Skeletal muscle tissue (tissue), 4 donors: ENCODE data around the gene CUBN. TPM values are rescaled to one million over a fixed set of nuclear protein-coding genes. Genes with fewer than 3 reads are reported as not detected.

Source experiments
- H3K27ac ChIP-seq: one replicate; pipeline ENCODE4 v1.7.0; 2013; ENCODE audit warnings: mild to moderate bottlenecking, low read depth, low read length, inconsistent platforms
- H3K27me3 ChIP-seq, 3 donors: one replicate each; pipeline ENCODE4 v1.7.0; 2013; ENCODE audit warnings: low read length in 3 of 3; ENCODE audit not compliant: control insufficient read depth in 3 of 3, insufficient read depth in 3 of 3
- H3K36me3 ChIP-seq, 3 donors: one replicate each; pipeline ENCODE4 v1.7.0; 2013; ENCODE audit warnings: low read length in 3 of 3; ENCODE audit not compliant: control insufficient read depth in 3 of 3, insufficient read depth in 3 of 3
- H3K4me1 ChIP-seq, 3 donors: one replicate each; pipeline ENCODE4 v1.7.0; 2013; ENCODE audit warnings: low read length in 3 of 3, mild to moderate bottlenecking in 3 of 3; ENCODE audit not compliant: control insufficient read depth in 3 of 3, insufficient read depth in 3 of 3
- H3K4me3 ChIP-seq, 3 donors: one replicate each; pipeline ENCODE4 v1.7.0; 2013; ENCODE audit warnings: low read length in 3 of 3
- H3K9ac ChIP-seq, 3 donors: one replicate each; pipeline ENCODE4 v1.7.0; 2013; ENCODE audit warnings: low read length in 3 of 3, mild to moderate bottlenecking in 3 of 3, moderate library complexity in 2 of 3, low read depth in 1 of 3
- H3K9me3 ChIP-seq, 3 donors: one replicate each; pipeline ENCODE4 v1.7.0; 2013; ENCODE audit warnings: low read length in 3 of 3; ENCODE audit not compliant: control insufficient read depth in 3 of 3
- total RNA-seq: library from RNA; depleted of rRNA; stranded (reverse); fragments of >200 nt; gene quantifications from one replicate; pipeline ENCODE4 v1.2.3, GENCODE V29; 2014
- donor health status: Osteomylitis.

CUBN gene
- total RNA-seq, 1 donor from 2014 or later = 4.2 TPM

DNA sequence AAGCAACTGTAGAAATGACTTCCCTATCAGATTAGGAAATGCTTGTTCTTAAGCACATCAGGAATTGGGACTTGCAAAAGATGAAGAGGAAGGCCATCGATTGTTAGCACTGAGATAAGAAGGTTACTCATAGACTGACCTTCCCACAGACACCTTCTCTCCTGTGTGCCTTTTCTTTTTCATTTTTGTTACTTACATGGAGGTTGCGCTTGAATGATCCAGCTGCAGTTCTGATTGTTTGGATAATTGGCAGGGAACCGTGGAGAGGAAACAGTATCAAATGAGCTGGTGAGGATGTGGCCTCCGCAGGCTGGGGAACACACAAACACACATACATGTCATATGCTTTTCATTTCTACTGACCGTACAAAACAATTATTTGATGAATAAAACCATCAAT, 177.5 kb downstream of the CUBN start:
- H3K36me3 ChIP-seq = peaks cover 0 to 2% (median 0%) of the 10 kb centered on the region in 3 donors
- H3K27me3 ChIP-seq = no peaks in the 10 kb centered on the region
- no peak overlapping the region for H3K9ac ChIP-seq
- H3K27ac ChIP-seq = no peak overlapping the region
- H3K4me3 ChIP-seq = no peak overlapping the region
- no peaks in the 10 kb centered on the region for H3K9me3 ChIP-seq
- peaks cover 0 to 3% (median 0%) of the 10 kb centered on the region in 3 donors for H3K4me1 ChIP-seq

DNA sequence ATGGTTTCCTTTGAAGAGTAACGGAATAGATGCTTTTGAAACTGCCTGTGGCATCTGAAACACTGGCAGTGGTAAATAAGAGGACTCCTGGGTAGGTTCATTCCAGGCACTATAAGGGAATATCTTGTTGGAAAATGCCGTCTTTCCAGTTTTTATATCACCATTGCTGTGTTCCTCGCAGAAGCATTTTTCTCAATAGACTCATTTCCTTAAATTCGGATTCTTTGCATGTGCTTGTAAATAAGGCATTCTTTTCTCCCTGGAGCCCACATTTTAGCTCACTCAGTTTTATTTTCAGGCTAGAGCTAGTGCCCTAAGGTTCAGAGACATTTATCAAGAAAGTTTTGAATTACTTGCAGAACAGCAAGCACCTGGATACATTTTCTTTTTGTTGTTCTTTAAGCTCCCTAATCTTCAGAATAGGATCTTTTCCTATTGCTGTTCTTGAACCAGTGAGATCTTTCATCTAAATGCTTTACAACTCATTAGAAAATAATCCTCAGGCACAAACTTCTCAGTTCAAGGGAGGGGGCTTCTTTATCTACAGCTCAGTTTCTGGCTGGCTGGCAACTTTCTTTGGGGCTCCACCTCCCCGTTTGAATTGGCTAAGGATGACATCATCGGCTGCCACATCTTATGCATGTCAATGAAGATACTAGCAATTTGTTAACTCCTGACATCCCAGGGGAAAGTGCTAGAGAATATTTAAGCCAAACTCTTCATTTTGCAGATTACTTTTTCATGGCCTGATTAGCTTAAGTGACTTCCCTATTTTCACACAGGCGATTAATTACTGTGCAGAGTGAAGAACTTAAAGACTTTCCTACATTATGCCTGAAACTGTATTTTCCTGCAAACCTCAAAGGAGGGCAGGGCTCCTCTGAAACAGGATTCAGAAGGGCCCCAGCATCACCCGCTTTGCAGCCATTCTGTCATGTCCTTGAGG, 178.7 kb downstream of the CUBN start:
- Histone ChIP-seq H3K4me3 (no peak overlapping the region), H3K9me3 (no peaks in the 10 kb centered on the region), H3K27ac (no peak overlapping the region), H3K36me3 (peaks cover 0 to 2% (median 0%) of the 10 kb centered on the region in 3 donors), H3K27me3 (no peaks in the 10 kb centered on the region), H3K4me1 (peaks cover 0 to 3% (median 0%) of the 10 kb centered on the region in 3 donors), H3K9ac (no peak overlapping the region)

DNA sequence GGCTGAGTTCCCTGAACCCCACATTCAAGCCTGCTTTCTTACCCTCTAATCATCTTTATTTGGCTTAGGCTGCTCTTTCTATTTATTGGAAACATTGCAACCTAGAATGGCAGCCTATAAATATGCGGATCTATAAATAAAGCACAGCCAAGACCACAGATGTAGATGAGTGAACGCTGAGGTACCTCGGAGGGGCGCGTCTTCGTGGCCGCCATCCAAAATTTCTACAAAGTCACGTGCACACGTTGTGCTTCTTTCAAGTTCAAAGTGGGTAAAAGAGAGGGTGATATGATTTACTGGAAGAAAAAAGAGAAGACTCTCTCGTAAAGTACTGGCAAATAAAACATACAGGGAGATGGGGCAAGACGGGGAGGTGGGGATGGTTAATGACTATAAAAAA, 179.8 kb downstream of the CUBN start:
- Histone ChIP-seq H3K4me3 (no peak overlapping the region), H3K36me3 (peaks cover 0 to 2% (median 0%) of the 10 kb centered on the region in 3 donors), H3K27ac (no peak overlapping the region), H3K9ac (no peak overlapping the region), H3K4me1 (peaks cover 0 to 5% (median 3%) of the 10 kb centered on the region in 3 donors), H3K27me3 (no peaks in the 10 kb centered on the region), H3K9me3 (no peaks in the 10 kb centered on the region)

DNA sequence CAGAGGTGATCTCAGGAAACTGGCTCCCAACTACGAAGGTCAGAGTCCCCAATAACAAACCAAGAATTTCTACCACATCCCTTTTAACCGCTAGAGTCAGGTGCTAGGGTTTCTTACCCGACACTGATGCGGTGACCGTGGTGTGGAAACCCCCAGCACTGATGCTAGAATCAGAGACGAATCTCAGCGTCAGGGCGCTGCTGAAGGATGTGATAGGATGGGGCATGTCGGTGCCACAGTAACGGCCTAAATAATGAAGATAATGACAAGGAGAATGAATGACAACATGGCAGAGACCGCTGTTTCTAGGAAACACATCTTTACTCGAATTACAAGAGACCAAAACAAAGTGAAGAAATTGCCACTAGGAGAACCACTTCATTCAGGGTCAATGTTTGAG, 181.2 kb downstream of the CUBN start:
- H3K36me3 ChIP-seq = peaks cover 0 to 2% (median 0%) of the 10 kb centered on the region in 3 donors
- H3K9ac ChIP-seq = no peak overlapping the region
- no peak overlapping the region for H3K4me3 ChIP-seq
- H3K4me1 ChIP-seq = peaks cover 0 to 10% (median 3%) of the 10 kb centered on the region in 3 donors
- no peaks in the 10 kb centered on the region for H3K9me3 ChIP-seq
- H3K27ac ChIP-seq = no peak overlapping the region
- no peaks in the 10 kb centered on the region for H3K27me3 ChIP-seq

DNA sequence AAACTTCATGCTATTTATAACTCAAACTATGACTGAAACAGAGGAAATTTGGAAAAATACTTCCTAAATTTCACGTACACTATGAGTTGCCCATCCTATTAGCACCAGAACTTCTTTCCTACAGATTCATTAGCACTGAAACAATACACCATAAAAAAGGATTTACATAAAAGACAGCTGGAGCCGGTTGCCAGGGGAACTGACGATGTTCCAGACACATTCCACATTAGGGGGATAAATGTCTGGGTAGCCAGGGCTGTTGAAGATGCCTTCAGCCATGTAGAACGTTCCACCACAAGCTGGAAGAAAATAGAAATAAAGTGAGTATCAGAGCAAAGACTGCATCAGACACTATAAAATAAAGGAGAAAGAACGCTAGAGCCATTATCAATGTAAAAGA, 182.5 kb downstream of the CUBN start:
- Histone ChIP-seq H3K4me3 (no peak overlapping the region), H3K4me1 (peaks cover 0 to 10% (median 0%) of the 10 kb centered on the region in 3 donors), H3K9ac (no peak overlapping the region), H3K27me3 (no peaks in the 10 kb centered on the region), H3K36me3 (peaks cover 0 to 2% (median 0%) of the 10 kb centered on the region in 3 donors), H3K27ac (no peak overlapping the region), H3K9me3 (no peaks in the 10 kb centered on the region)

DNA sequence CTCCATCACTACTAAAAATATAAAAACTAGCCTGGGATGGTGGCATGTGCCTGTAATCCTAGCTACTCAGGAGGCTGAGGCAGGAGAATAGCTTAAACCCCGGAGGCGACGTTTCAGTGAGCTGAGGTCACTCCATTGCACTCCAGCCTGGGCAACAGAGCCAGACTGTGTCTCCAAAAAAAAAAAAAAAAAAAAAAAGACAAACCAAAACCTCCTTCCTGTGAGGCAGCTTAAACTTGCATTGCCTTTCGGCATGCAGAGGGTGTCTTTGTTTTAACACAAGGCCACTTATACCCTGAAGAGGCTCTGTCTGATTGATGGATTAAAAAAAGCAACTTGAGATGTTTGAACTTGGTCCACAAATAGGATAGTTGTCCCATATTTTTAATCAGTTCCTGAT, 184.0 kb downstream of the CUBN start:
- Histone ChIP-seq H3K36me3 (peaks cover 0 to 2% (median 0%) of the 10 kb centered on the region in 3 donors), H3K4me1 (peaks cover 0 to 10% (median 0%) of the 10 kb centered on the region in 3 donors), H3K4me3 (no peak overlapping the region), H3K9me3 (no peaks in the 10 kb centered on the region), H3K9ac (no peak overlapping the region), H3K27ac (no peak overlapping the region), H3K27me3 (no peaks in the 10 kb centered on the region)

DNA sequence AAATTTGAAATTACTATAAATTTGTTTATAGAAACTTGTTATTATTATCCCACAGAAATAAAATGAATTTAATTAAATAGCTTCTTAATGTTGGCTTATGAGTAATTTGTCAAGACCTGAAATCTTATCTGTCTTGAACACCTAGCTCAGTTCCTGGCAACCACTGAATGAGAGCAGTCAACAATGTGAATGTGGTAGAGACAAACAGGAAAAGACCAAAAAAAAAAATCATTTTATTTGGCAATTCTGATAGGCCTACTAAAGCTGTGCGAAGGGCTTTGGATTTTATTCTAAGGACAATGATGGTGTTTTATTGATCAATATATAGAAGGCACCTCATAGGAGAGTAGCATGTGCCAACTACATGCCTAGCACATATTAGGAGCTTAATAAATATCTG, 184.6 kb downstream of the CUBN start:
- no peak overlapping the region for H3K27ac ChIP-seq
- H3K9ac ChIP-seq = no peak overlapping the region
- no peak overlapping the region for H3K4me3 ChIP-seq
- peaks cover 0 to 10% (median 0%) of the 10 kb centered on the region in 3 donors for H3K4me1 ChIP-seq
- no peaks in the 10 kb centered on the region for H3K27me3 ChIP-seq
- peaks cover 0 to 2% (median 0%) of the 10 kb centered on the region in 3 donors for H3K36me3 ChIP-seq
- no peaks in the 10 kb centered on the region for H3K9me3 ChIP-seq

DNA sequence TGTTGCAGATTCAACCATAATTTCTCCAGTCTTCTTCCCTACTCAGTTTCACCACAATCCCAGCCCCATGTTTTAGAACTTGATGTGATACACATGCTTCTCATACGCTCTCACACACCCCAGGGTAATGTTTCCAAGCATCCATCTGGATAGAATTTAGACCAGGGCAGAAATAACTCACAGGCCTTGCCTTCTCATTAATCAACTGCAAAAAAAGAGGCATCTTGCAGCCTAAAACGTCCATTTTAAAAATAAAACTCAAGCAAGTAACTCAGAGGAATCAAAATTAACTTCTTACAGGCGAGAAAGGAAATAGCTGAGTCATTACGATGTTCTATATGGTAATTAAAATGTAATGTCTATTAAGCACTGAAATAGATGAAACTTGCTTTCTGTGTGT, 185.2 kb downstream of the CUBN start:
- no peak overlapping the region for H3K4me3 ChIP-seq
- H3K9ac ChIP-seq = no peak overlapping the region
- no peak overlapping the region for H3K27ac ChIP-seq
- peaks cover 0 to 2% (median 0%) of the 10 kb centered on the region in 3 donors for H3K36me3 ChIP-seq
- H3K4me1 ChIP-seq = peaks cover 0 to 10% (median 0%) of the 10 kb centered on the region in 3 donors
- no peaks in the 10 kb centered on the region for H3K9me3 ChIP-seq
- H3K27me3 ChIP-seq = no peaks in the 10 kb centered on the region

DNA sequence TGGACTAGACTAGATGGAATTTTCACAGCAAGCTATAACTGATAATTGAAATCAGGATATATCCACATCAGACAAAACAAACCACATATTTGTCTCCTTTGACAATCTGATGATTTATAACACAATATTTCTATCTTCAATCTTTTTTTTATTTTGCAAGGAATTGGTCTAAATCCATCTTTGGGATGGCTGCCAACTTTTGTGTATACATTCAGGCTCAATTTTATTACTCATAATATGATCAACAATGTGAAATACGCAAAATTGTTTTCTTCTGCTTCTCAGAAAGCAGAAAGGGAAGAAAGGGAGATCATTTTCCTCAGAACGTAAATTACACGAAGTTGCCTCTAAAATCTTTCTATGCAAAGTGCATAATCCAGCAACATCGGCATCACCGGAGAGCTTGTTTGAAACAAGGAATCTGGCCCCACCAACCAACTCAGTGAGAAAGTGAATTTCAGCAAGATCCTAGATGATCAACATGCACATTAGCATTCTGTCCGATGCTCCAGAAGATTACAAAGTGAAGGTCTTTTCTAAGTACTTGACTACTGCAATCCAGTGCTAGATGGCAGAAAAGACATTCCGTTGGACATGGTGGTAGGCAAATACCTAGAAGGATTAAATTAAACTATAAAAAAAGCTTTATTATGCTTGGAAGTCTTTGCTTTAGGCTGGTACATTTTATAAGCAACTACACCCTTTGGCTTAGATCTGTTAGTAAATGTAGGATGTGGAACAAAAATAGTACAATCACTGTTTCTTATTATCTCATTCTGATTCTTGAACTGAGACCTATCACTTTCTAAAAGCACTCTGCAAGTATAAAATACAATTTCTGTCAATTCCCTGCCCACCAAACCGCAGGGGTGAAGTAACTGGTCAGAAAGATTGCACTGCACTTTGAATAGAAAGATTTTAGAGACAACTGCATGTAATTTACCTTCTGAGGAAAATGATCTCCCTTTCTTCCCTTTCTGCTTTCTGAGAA, 186.0 kb downstream of the CUBN start:
- Histone ChIP-seq H3K4me1 (peaks cover 0 to 10% (median 0%) of the 10 kb centered on the region in 3 donors), H3K27me3 (no peaks in the 10 kb centered on the region), H3K27ac (no peak overlapping the region), H3K9me3 (no peaks in the 10 kb centered on the region), H3K4me3 (no peak overlapping the region), H3K36me3 (peaks cover 0 to 2% (median 0%) of the 10 kb centered on the region in 3 donors), H3K9ac (no peak overlapping the region)
